KMS-11 (cell line): ENCODE results near the gene NME3.

Source experiments
- H2AFZ ChIP-seq: fragments of 200-600 bp; sonication (generic); 2 replicates; pipeline ENCODE4 v1.6.1; 2016; ENCODE audit warnings: antibody characterized with exemption, mixed run types, low read depth
- H3K27ac ChIP-seq: fragments of 200-600 bp; sonication (generic); 2 replicates; pipeline ENCODE4 v1.6.1; 2016; ENCODE audit warnings: mild to moderate bottlenecking, mixed run types
- H3K27me3 ChIP-seq: fragments of 200-600 bp; sonication (generic); 2 replicates; pipeline ENCODE4 v1.6.1; 2017; ENCODE audit warnings: mild to moderate bottlenecking, low read depth, mixed run types, moderate library complexity; ENCODE audit not compliant: insufficient read depth
- H3K36me3 ChIP-seq: fragments of 200-600 bp; sonication (generic); 2 replicates; pipeline ENCODE4 v1.6.1; 2017; ENCODE audit warnings: mild to moderate bottlenecking, mixed run types; ENCODE audit not compliant: insufficient read depth
- H3K4me1 ChIP-seq: fragments of 200-600 bp; sonication (generic); 2 replicates; pipeline ENCODE4 v1.6.1; 2016; ENCODE audit warnings: mild to moderate bottlenecking, low read depth, mixed run types; ENCODE audit not compliant: poor library complexity, severe bottlenecking
- H3K4me2 ChIP-seq: fragments of 200-600 bp; sonication (generic); 2 replicates; pipeline ENCODE4 v1.7.0; 2016; ENCODE audit warnings: mild to moderate bottlenecking, mixed run types
- H3K4me3 ChIP-seq: fragments of 200-600 bp; sonication (generic); IDR thresholded peaks from 2 replicates; pipeline ENCODE4 v1.6.1; 2017; ENCODE audit warnings: low read depth, low read length, mixed read lengths; ENCODE audit not compliant: insufficient read depth
- H3K79me2 ChIP-seq: fragments of 200-600 bp; sonication (generic); 2 replicates; pipeline ENCODE4 v1.6.1; 2016; ENCODE audit warnings: low read depth, mixed run types; ENCODE audit not compliant: insufficient read depth
- H3K9ac ChIP-seq: fragments of 200-600 bp; sonication (generic); 2 replicates; pipeline ENCODE4 v1.6.1; 2016; ENCODE audit warnings: mild to moderate bottlenecking, mixed run types
- H4K20me1 ChIP-seq: fragments of 200-600 bp; sonication (generic); 2 replicates; pipeline ENCODE4 v1.6.1; 2016; ENCODE audit warnings: mild to moderate bottlenecking, mixed run types; ENCODE audit not compliant: insufficient read depth
- TF ChIP-seq, protein P1 (sequence below): fragments of 200-600 bp; sonication (generic); conservative IDR thresholded peaks from 2 replicates; pipeline ENCODE4 v1.6.1; 2017; ENCODE audit warnings: low read depth, mild to moderate bottlenecking, antibody characterized with exemption, low read length, moderate library complexity, mixed read lengths

NME3 gene

DNA sequence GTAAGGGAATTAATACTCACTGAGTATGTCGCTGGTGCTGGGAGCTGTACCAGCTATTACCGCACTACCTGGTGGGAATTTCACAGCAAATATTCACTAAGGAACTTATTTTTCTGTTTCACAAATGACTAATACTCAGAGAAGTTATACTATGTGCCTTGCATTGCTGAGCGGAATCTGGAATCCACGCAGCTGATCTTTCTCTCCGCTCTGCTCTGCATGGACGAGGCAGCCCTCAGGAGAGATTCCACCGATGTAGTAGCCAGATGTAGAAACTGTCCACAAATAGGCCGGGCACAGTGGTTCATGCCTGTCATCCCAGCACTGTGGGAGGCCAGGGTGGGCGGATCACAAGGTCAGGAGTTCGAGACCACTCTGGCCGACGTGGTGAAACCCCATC is 17.1 kb downstream of the NME3 start:
- Histone ChIP-seq H3K4me2 (no peak overlapping the region), H4K20me1 (no peaks in the 10 kb centered on the region), H3K27me3 (no peaks in the 10 kb centered on the region), H3K79me2 (no peaks in the 10 kb centered on the region), H3K36me3 (no peaks in the 10 kb centered on the region), H3K27ac (no peak overlapping the region), H3K9ac (no peak overlapping the region), H3K4me3 (no peak overlapping the region), H2AFZ (no peak overlapping the region), H3K4me1 (no peaks in the 10 kb centered on the region)
- TF ChIP-seq, protein P1, sequence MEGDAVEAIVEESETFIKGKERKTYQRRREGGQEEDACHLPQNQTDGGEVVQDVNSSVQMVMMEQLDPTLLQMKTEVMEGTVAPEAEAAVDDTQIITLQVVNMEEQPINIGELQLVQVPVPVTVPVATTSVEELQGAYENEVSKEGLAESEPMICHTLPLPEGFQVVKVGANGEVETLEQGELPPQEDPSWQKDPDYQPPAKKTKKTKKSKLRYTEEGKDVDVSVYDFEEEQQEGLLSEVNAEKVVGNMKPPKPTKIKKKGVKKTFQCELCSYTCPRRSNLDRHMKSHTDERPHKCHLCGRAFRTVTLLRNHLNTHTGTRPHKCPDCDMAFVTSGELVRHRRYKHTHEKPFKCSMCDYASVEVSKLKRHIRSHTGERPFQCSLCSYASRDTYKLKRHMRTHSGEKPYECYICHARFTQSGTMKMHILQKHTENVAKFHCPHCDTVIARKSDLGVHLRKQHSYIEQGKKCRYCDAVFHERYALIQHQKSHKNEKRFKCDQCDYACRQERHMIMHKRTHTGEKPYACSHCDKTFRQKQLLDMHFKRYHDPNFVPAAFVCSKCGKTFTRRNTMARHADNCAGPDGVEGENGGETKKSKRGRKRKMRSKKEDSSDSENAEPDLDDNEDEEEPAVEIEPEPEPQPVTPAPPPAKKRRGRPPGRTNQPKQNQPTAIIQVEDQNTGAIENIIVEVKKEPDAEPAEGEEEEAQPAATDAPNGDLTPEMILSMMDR: no peak

GRCh38 chr16:1752853-1753252 is 18.5 kb downstream of the NME3 start:
- TF ChIP-seq, protein P1: no peak
- Histone ChIP-seq H3K4me3 (no peak overlapping the region), H2AFZ (no peak overlapping the region), H3K79me2 (no peaks in the 10 kb centered on the region), H3K9ac (no peak overlapping the region), H3K36me3 (no peaks in the 10 kb centered on the region), H4K20me1 (no peaks in the 10 kb centered on the region), H3K27me3 (no peaks in the 10 kb centered on the region), H3K27ac (no peak overlapping the region), H3K4me2 (no peak overlapping the region), H3K4me1 (no peaks in the 10 kb centered on the region)

DNA sequence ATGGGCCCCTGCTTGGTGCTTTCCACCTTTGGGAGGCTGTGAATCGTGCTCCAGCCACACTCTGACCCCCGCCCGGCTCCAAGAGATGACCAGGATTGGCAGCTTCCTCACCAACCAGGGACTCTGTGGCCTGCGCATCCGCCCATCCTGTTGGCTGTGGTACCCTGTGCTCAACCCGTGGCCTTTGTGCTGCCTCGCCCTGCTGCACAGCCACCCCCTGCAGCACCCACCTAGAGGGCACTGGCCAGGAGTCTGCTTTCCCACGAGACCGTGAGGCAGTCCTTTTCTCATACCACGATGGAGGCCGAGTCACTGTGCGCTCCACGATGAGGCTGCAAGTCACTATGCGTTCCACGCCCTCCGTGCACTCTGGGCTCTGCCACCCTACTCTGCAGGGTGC is 19.4 kb downstream of the NME3 start:
- no peak overlapping the region for H3K9ac ChIP-seq
- H3K27ac ChIP-seq: no peak overlapping the region
- H4K20me1 ChIP-seq: no peaks in the 10 kb centered on the region
- H3K4me1 ChIP-seq: no peaks in the 10 kb centered on the region
- TF ChIP-seq, protein P1: no peak
- no peak overlapping the region for H3K4me2 ChIP-seq
- H3K4me3 ChIP-seq: no peak overlapping the region
- no peaks in the 10 kb centered on the region for H3K36me3 ChIP-seq
- no peaks in the 10 kb centered on the region for H3K27me3 ChIP-seq
- H3K79me2 ChIP-seq: no peaks in the 10 kb centered on the region
- no peak overlapping the region for H2AFZ ChIP-seq

GRCh38 chr16:1749152-1750117 is 21.9 kb downstream of the NME3 start:
- H3K27me3 ChIP-seq: no peaks in the 10 kb centered on the region
- no peaks in the 10 kb centered on the region for H3K36me3 ChIP-seq
- no peaks in the 10 kb centered on the region for H3K79me2 ChIP-seq
- TF ChIP-seq, protein P1: no peak
- no peak overlapping the region for H3K27ac ChIP-seq
- no peak overlapping the region for H3K9ac ChIP-seq
- no peaks in the 10 kb centered on the region for H4K20me1 ChIP-seq
- no peak overlapping the region for H3K4me3 ChIP-seq
- H3K4me2 ChIP-seq: no peak overlapping the region
- H3K4me1 ChIP-seq: no peaks in the 10 kb centered on the region
- no peak overlapping the region for H2AFZ ChIP-seq
